ENCODE data around the gene HTR3A. TPM values are rescaled to one million over a fixed set of nuclear protein-coding genes. Genes with fewer than 3 reads are reported as not detected.

HTR3A gene
- total RNA-seq, 1 experiment from 2014 or later = 0.21 TPM

DNA sequence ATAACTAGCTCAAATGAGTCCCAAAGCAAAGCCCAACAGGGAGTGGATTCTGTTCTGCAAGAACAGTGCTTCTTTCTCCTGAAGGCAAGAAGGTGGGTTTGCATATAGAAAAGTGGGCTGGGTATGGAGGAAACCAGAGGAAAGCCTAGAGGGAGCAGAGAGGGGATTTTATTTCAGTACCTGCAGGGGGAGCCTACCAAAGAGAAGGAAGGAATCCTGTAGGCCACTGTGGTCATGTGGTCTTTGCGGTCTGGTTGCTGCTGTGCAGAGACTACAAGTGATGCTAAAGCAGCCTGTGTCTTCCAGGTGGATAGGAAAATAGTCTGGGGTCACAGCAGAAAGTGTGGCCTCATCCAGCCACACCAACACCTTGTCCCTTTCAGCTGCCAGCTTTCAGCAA, 51.4 kb downstream of the HTR3A start:
- DNase-seq (ENCODE audit: low read depth, low spot score) (no peak), ATAC-seq (no peak)
- in situ Hi-C loops (cut with HindIII; ENCODE audit: low pct_unique_long_range_greater_than_20kb, low sequenced_read_pairs) = no loop called here
- intact Hi-C loops (cut with micrococcal nuclease; ENCODE audit: unreplicated experiment) = no loop called here
- no TSS peak for BruUV-seq (replicated peaks)
- Histone ChIP-seq H3K27me3 (ENCODE audit: control insufficient read depth, insufficient read depth, low read length) (peaks cover 27% of the 10 kb centered on the region), H3K4me3 (ENCODE audit: low read depth in 2 of 2, low read length in 2 of 2) (no peak overlapping the region), H3K36me3 (ENCODE audit: control insufficient read depth, insufficient read depth, low read length) (no peaks in the 10 kb centered on the region), H3K9me3 (ENCODE audit: control insufficient read depth, insufficient read depth, low read depth, low read length) (no peaks in the 10 kb centered on the region), H3K4me1 (ENCODE audit: control insufficient read depth, insufficient read depth, low read length) (no peaks in the 10 kb centered on the region), H3K27ac (ENCODE audit: low read length) (no peak overlapping the region)
- CTCF ChIA-PET = no interaction called here
- no peak for TF ChIP-seq POLR2AphosphoS5 (IDR thresholded peaks at IDR 0.05; ENCODE audit: low read depth, low read length)
- TF ChIP-seq, protein P1, sequence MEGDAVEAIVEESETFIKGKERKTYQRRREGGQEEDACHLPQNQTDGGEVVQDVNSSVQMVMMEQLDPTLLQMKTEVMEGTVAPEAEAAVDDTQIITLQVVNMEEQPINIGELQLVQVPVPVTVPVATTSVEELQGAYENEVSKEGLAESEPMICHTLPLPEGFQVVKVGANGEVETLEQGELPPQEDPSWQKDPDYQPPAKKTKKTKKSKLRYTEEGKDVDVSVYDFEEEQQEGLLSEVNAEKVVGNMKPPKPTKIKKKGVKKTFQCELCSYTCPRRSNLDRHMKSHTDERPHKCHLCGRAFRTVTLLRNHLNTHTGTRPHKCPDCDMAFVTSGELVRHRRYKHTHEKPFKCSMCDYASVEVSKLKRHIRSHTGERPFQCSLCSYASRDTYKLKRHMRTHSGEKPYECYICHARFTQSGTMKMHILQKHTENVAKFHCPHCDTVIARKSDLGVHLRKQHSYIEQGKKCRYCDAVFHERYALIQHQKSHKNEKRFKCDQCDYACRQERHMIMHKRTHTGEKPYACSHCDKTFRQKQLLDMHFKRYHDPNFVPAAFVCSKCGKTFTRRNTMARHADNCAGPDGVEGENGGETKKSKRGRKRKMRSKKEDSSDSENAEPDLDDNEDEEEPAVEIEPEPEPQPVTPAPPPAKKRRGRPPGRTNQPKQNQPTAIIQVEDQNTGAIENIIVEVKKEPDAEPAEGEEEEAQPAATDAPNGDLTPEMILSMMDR (IDR thresholded peaks at IDR 0.05) = no peak; the same call in 1 of the 2 replicates
- no peak for TF ChIP-seq SIN3A (IDR thresholded peaks at IDR 0.05; ENCODE audit: borderline replicate concordance, insufficient read depth, low read depth, low read length)
- no peak for TF ChIP-seq TCF7L2 (IDR thresholded peaks at IDR 0.05; ENCODE audit: low read depth, low read length)
- TF ChIP-seq, protein P2, sequence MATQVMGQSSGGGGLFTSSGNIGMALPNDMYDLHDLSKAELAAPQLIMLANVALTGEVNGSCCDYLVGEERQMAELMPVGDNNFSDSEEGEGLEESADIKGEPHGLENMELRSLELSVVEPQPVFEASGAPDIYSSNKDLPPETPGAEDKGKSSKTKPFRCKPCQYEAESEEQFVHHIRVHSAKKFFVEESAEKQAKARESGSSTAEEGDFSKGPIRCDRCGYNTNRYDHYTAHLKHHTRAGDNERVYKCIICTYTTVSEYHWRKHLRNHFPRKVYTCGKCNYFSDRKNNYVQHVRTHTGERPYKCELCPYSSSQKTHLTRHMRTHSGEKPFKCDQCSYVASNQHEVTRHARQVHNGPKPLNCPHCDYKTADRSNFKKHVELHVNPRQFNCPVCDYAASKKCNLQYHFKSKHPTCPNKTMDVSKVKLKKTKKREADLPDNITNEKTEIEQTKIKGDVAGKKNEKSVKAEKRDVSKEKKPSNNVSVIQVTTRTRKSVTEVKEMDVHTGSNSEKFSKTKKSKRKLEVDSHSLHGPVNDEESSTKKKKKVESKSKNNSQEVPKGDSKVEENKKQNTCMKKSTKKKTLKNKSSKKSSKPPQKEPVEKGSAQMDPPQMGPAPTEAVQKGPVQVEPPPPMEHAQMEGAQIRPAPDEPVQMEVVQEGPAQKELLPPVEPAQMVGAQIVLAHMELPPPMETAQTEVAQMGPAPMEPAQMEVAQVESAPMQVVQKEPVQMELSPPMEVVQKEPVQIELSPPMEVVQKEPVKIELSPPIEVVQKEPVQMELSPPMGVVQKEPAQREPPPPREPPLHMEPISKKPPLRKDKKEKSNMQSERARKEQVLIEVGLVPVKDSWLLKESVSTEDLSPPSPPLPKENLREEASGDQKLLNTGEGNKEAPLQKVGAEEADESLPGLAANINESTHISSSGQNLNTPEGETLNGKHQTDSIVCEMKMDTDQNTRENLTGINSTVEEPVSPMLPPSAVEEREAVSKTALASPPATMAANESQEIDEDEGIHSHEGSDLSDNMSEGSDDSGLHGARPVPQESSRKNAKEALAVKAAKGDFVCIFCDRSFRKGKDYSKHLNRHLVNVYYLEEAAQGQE (IDR thresholded peaks at IDR 0.05; ENCODE audit: insufficient read depth in 1 of 2, low read depth in 2 of 2, low read length in 1 of 2) = no peak
- POLR2A ChIA-PET = no interaction called here

DNA sequence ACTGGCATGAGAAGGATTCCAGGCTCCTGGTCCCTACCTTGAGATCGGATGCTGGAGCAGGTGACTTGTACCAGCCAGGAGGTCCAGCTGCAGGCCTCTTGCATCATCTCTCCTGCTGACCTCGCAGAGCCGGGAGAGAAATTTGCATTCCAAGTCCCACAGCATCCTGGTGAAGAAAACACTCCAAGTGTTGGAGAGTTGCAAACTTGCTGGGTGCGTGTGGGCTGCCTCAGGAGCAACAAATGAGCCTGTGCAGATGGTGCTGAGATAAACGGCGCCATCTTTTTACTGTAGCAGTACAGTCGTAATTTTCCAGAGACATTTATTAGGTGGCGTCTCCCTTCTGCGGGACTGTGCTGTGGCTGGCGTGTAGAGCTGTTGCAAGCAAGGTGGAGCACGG, 52.5 kb downstream of the HTR3A start:
- no peaks in the 10 kb centered on the region for H3K9me3 ChIP-seq (ENCODE audit: control insufficient read depth, insufficient read depth, low read depth, low read length)
- no peak overlapping the region for H3K27ac ChIP-seq (ENCODE audit: low read length)
- in situ Hi-C loops (cut with HindIII; ENCODE audit: low pct_unique_long_range_greater_than_20kb, low sequenced_read_pairs) = no loop called here
- no peak for DNase-seq (ENCODE audit: low read depth, low spot score)
- H3K4me3 ChIP-seq (ENCODE audit: low read depth in 2 of 2, low read length in 2 of 2) = no peak overlapping the region
- no peaks in the 10 kb centered on the region for H3K4me1 ChIP-seq (ENCODE audit: control insufficient read depth, insufficient read depth, low read length)
- ChIA-PET CTCF (interaction anchor here (0.6 to 1.7 kb wide), 3 partner anchors 201 to 235 kb away, joined by 3 to 4 read pairs (median 3); no protein-coding TSS in a partner anchor), POLR2A (no interaction called here)
- no peak for ATAC-seq
- TF ChIP-seq, protein P1 (IDR thresholded peaks at IDR 0.05) = no peak
- TF ChIP-seq TCF7L2 (IDR thresholded peaks at IDR 0.05; ENCODE audit: low read depth, low read length) = no peak
- TF ChIP-seq POLR2AphosphoS5 (IDR thresholded peaks at IDR 0.05; ENCODE audit: low read depth, low read length) = no peak
- no peak for TF ChIP-seq SIN3A (IDR thresholded peaks at IDR 0.05; ENCODE audit: borderline replicate concordance, insufficient read depth, low read depth, low read length)
- TF ChIP-seq, protein P2 (IDR thresholded peaks at IDR 0.05; ENCODE audit: insufficient read depth in 1 of 2, low read depth in 2 of 2, low read length in 1 of 2) = no peak
- peaks cover 30% of the 10 kb centered on the region for H3K27me3 ChIP-seq (ENCODE audit: control insufficient read depth, insufficient read depth, low read length)
- BruUV-seq (replicated peaks) = no TSS peak
- intact Hi-C loops (cut with micrococcal nuclease; ENCODE audit: unreplicated experiment) = no loop called here
- no peaks in the 10 kb centered on the region for H3K36me3 ChIP-seq (ENCODE audit: control insufficient read depth, insufficient read depth, low read length)

Data from Panc1 (cell line).